HG03280 (cell line): Measurements from ENCODE around the gene DENND1A.
"Not testable (repeated sequence)": the region's sequence is repeated elsewhere in the genome, so short reads cannot be mapped to it uniquely, and the experiment has no call there.

Source experiments
- ATAC-seq: cut with Tn5 transposase; IDR thresholded peaks from one replicate; pipeline ENCODE4 v1.9.1; 2021; ENCODE audit warnings: mild to moderate bottlenecking, moderate library complexity; ENCODE audit not compliant: unreplicated experiment

The DENND1A gene

GRCh38 chr9:123742009-123742767, 187.7 kb downstream of the DENND1A start:
- no peak for ATAC-seq

DNA sequence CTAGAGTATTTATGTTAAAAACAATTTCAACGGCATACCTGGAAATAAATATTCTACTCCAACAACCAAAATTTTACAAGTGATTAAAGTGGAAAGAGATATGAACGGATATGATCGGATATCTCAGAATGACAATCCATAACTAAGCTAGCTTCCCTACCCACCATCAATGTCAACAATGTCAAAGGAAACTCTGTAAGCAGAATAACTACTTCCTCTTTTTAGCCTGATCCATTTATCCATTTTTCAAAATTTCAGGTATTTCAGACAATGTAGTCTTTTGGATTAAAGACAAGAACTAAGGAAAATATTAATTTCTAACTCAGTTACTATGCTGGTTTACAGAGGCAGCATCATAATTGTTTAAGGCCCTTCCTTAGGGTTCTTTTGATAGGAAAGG, 188.7 kb downstream of the DENND1A start:
- no peak for ATAC-seq

DNA sequence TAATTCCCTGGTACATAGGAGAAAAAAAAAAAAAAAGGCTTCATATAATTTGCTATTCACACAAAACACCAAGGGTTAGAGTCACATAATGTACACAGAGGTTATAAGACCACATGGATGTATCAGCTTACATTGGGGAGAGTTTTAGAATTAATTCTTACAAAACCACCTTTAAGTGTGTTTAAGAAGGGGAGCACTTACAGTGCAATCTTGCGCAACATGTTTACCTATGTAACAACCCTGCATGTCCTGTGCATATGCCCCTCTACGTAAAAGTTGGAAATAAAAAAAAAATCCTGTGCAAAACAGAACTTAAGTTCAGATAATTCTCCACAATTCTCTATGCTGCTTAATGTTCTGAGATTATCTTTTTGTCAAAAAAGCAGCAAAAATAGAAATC, 190.0 kb downstream of the DENND1A start:
- ATAC-seq, result no peak

- no peak for ATAC-seq
These were observed 190.5 kb downstream of the DENND1A start for GRCh38 chr9:123739387-123739786.

- no peak for ATAC-seq
These were observed 191.3 kb downstream of the DENND1A start for GRCh38 chr9:123738648-123739047.

DNA sequence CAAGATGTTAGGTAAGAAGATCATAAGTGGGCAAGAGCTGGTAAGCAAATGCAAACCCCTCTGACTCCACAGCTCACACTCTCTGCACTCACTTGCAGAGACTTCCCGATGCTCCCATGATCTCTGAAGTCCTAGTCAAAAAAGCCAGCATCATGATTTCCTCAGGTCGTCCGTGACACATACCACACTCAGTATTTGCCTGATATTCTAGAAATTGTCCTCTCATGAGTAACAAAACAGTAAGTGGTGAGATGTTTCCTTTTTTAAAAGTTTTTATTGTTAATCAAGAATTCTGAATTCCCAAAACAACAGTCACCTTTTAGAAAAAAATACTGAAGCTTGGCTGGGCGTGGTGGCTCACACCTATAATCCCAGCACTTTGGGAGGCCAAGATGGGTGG, 194.6 kb downstream of the DENND1A start:
- no peak for ATAC-seq

GRCh38 chr9:123728571-123728970, 201.4 kb downstream of the DENND1A start:
- ATAC-seq, result not testable (repeated sequence)

DNA sequence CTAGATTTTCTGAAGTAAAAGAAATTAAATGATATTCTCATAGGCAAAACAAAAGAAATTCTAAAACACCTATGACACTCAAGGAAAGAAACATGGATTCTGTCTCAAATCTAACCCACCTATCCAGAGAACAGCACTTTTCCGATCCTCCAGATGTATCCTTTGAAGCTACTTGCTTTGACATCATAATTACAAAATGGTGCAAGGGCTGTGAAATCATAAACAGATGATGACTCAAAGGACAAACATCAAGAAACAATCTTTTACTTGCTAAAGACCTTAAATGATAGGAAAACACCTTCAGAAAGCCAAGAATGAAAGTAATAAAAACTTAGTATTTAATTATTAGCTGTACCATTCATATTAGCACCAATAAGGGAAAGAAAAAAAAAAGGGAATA, 202.6 kb downstream of the DENND1A start:
- no peak for ATAC-seq

DNA sequence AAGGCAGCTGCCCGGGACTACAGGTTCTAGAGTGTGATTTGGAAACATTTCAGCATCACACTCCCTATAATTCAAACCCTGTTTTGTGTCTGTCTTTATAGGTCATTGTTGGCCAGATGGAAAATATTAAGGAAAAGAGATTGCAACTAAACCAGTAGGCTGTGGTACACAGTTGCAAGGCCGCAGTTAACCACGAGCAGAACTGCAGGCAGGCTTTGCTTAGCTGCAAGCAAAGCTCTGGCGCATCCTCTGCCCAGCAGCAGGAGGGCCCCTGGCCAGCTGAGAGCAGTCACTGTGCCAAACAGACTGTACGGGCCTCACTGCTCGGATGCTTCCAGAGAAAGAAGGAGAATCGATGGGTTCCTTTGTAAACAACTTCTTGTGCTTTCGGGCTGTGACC, 204.5 kb downstream of the DENND1A start:
- no peak for ATAC-seq

DNA sequence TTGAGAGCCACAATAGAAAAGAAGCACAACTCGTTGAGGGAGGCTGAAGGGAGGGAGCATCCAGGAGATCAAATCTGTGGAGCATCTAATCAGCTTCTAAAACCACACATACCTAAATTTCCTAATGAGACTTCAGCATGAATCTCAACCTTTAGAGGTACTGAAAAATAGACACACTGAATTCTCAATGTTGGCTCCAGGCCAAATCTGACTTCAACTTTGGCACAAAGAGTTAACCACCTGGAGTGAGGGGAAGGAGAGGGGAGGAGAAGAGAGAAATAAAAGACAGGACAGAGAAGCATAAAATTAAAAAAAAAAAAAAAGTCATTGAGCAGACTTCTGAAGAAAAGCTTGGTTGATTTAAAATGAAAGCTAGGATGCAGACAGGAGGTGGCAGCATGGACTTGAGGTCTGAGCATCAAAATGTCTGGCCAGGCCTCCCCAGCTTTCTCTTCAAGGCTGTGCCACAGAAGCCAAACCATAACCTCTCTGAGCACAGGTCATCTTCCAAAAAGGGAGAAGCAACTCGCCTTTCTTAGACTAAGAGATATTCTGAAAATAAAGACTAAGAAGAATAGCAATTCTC, 205.6 kb downstream of the DENND1A start:
- ATAC-seq, result no peak

GRCh38 chr9:123723135-123723875, 206.6 kb downstream of the DENND1A start:
- no peak for ATAC-seq

- no peak for ATAC-seq
These were observed 207.5 kb downstream of the DENND1A start for GRCh38 chr9:123722378-123722777.

- ATAC-seq, result no peak
These were observed 211.7 kb downstream of the DENND1A start for GRCh38 chr9:123718188-123718587.

DNA sequence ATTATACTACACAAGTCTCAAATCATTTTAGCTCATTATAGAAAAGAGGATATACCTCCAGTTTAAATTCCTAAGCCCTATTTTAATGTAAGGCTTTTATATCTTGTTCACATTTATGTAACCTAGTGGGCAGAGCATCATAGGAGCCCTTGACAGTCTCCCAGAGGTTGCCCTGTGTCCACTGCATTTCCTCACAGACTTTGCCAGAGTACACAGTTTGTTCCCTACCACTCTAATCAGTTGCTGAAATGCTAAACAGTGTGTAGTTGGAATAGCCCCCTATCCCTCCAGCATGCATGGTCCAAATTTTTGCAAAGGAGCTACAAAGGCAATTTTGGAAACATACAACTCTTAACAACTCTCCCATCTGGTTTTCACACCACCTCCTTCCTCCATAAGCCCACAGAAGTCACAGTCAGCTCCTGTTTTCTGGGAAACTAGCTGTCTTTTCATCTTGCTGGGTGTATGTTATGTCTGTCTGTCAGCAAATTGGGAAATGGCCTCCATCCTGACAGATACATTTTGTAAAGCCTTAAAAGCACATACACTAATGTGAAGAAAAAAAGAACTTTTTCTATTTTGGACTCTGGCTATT, 212.2 kb downstream of the DENND1A start:
- ATAC-seq, result no peak

GRCh38 chr9:123716339-123716945, 213.5 kb downstream of the DENND1A start:
- no peak for ATAC-seq

DNA sequence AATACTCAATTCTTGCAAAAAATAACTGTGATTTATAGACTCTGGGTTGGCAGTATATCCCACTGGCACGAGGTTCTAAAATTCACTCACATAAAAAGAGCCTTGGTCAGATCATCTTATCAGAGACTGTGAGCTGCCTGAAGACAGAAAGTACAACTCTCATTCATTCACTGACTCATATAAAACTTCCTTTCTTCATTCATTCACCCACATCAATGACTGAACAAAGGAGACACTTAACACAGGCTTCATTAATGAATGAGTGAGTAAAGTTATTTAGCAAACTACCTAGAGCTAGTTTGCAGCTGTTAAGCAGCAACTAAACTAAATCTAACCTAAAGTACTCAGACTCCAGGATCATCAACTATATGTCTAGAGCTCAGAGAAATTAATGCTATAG, 214.7 kb downstream of the DENND1A start:
- no peak for ATAC-seq

DNA sequence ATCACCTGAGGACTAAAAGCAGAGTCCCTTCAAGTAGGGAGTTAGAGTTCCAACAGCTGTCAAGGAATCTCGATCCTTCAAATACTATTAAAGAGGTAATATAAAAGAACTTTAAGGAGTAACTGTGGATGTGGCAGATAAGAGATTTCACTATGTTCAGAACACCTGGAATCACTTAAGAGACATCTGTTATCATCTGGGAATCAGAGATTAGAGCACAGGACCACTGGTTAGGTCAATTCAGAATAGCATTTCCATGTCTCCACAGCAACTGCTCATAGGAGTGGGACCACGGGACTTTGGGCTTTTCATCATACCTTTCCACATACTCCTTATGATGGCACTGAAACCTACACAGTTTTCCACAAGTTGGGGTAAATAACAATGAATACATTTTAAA, 216.6 kb downstream of the DENND1A start:
- ATAC-seq, result no peak

GRCh38 chr9:123712399-123712798, 217.5 kb downstream of the DENND1A start:
- no peak for ATAC-seq

- ATAC-seq, result no peak
These were observed 219.6 kb downstream of the DENND1A start for GRCh38 chr9:123710299-123710698.

DNA sequence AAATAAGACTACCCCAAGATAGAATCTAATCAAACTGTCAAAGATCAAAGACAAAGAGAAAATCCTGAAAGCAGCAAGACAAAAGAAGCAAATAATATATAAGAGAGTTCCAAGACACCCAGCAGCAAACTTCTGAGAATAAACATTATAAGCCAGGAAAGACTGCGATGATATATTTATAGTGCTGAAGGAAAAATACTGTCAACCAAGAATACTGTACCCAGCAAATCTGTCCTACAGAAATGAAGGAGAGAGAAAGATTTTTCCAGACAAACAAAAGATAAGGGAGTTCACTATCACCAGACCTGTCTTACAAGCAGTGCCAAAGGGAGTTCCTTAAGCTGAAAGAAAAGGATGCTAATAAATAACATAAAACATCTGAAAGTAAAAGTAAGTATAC, 227.4 kb downstream of the DENND1A start:
- no peak for ATAC-seq

- ATAC-seq, result no peak
These were observed 232.2 kb downstream of the DENND1A start for GRCh38 chr9:123697686-123698085.
